ENCODE results near the gene GPRIN1.

The GPRIN1 gene

GRCh38 chr5:176624938-176625337 lies 15.0 kb upstream of the GPRIN1 start:
- TF ChIP-seq, protein P1, sequence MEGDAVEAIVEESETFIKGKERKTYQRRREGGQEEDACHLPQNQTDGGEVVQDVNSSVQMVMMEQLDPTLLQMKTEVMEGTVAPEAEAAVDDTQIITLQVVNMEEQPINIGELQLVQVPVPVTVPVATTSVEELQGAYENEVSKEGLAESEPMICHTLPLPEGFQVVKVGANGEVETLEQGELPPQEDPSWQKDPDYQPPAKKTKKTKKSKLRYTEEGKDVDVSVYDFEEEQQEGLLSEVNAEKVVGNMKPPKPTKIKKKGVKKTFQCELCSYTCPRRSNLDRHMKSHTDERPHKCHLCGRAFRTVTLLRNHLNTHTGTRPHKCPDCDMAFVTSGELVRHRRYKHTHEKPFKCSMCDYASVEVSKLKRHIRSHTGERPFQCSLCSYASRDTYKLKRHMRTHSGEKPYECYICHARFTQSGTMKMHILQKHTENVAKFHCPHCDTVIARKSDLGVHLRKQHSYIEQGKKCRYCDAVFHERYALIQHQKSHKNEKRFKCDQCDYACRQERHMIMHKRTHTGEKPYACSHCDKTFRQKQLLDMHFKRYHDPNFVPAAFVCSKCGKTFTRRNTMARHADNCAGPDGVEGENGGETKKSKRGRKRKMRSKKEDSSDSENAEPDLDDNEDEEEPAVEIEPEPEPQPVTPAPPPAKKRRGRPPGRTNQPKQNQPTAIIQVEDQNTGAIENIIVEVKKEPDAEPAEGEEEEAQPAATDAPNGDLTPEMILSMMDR (IDR thresholded peaks at IDR 0.05; ENCODE audit: unreplicated experiment in 3 of 3): no peak
- Mint-ChIP-seq H3K27ac (no peak overlapping the region), H3K4me1 (no peaks in the 10 kb centered on the region), H3K27me3 (ENCODE audit: low read depth) (peaks cover 99% of the 10 kb centered on the region), H3K4me3 (no peak overlapping the region), H3K36me3 (ENCODE audit: low read depth) (no peaks in the 10 kb centered on the region), H3K9me3 (no peaks in the 10 kb centered on the region)

GRCh38 chr5:176624142-176624541 lies 14.2 kb upstream of the GPRIN1 start:
- Mint-ChIP-seq H3K27me3 (ENCODE audit: low read depth) (peaks cover 99% of the 10 kb centered on the region), H3K9me3 (no peaks in the 10 kb centered on the region), H3K4me3 (no peak overlapping the region), H3K27ac (no peak overlapping the region), H3K4me1 (no peaks in the 10 kb centered on the region), H3K36me3 (ENCODE audit: low read depth) (no peaks in the 10 kb centered on the region)
- TF ChIP-seq, protein P1 (IDR thresholded peaks at IDR 0.05; ENCODE audit: unreplicated experiment in 3 of 3): no peak

DNA sequence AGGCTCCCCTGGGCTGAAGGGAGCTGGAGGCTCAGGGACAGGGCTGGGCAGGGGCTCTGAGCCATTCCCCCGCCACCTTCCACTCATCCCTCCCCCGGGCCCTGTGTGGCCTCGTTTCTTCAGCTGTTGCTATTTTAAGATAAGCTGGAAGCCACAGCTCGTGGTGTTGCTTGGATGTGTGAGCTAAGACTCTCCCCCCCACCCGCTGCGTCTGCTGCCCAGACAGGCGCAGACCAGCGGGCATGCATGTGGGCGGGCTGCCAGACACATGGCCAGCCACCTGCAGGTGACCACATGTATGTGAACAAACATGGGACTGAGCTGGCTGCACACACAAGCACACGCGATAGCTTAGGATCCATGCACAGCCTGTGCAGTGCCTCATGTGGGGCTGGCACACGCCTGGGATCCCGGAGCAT lies 11.7 kb upstream of the GPRIN1 start:
- no peak overlapping the region for H3K27ac Mint-ChIP-seq
- no peaks in the 10 kb centered on the region for H3K9me3 Mint-ChIP-seq
- H3K4me1 Mint-ChIP-seq: no peaks in the 10 kb centered on the region
- H3K36me3 Mint-ChIP-seq (ENCODE audit: low read depth): no peaks in the 10 kb centered on the region
- H3K27me3 Mint-ChIP-seq (ENCODE audit: low read depth): peaks cover 99% of the 10 kb centered on the region
- H3K4me3 Mint-ChIP-seq: no peak overlapping the region
- TF ChIP-seq, protein P1 (IDR thresholded peaks at IDR 0.05; ENCODE audit: unreplicated experiment in 3 of 3): no peak

GRCh38 chr5:176620333-176620981 lies 10.5 kb upstream of the GPRIN1 start:
- Mint-ChIP-seq H3K27me3 (ENCODE audit: low read depth) (peaks cover 99% of the 10 kb centered on the region), H3K36me3 (ENCODE audit: low read depth) (no peaks in the 10 kb centered on the region), H3K4me1 (no peaks in the 10 kb centered on the region), H3K27ac (no peak overlapping the region), H3K9me3 (no peaks in the 10 kb centered on the region), H3K4me3 (peak overlapping the region; percentile 23 to 51 (median 39))
- TF ChIP-seq, protein P1 (IDR thresholded peaks at IDR 0.05; ENCODE audit: unreplicated experiment in 3 of 3): no peak

DNA sequence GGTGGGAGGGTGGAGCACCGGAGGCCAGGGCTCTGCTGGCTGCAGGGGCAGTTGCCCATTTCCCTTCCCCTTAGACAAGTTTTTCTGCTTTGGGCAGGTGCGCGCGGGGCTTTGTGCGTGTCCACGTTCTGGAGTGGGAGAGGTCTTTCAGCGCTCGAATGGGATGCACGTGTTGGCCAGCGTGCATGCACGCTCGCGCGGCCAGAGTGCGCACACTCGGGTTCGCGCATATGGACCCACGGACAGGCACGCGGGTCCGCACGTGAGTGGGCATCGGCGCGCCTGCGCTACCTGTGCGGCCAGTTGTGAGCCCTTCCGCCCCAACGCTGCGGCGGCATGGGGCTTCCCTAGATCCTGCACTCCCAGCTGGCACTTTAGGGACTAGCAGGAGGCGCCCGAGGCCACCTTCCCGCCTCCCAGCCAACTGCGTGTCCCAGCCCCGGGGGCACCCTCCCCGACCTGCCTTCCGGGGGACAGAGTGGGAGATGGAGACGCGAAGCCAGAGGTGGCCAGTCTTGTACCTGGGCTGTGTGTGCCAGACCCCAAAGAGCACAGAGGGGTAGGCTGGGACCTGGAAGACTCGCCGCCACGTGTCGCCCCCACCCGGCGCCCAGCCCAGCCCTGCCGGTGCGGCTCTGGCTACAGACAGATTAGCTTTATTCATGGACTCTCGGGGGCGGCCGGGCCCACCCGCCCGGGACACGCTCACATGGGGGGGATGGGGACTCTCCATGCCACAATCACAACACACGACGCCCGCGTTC lies 9.8 kb upstream of the GPRIN1 start:
- Mint-ChIP-seq H3K36me3 (ENCODE audit: low read depth) (no peaks in the 10 kb centered on the region), H3K9me3 (no peaks in the 10 kb centered on the region)
- TF ChIP-seq, protein P1 (IDR thresholded peaks at IDR 0.05; ENCODE audit: unreplicated experiment in 3 of 3): no peak

More for the DNA sequence above, 9.8 kb upstream of the GPRIN1 start:
- Mint-ChIP-seq H3K27me3 (ENCODE audit: low read depth) (peaks cover 99% of the 10 kb centered on the region), H3K4me1 (no peaks in the 10 kb centered on the region), H3K27ac (no peak overlapping the region), H3K4me3 (peak overlapping the region in 1 of 3 experiments; percentile 51)
